ENCODE measurements around the gene C2orf49.

C2orf49 gene

DNA sequence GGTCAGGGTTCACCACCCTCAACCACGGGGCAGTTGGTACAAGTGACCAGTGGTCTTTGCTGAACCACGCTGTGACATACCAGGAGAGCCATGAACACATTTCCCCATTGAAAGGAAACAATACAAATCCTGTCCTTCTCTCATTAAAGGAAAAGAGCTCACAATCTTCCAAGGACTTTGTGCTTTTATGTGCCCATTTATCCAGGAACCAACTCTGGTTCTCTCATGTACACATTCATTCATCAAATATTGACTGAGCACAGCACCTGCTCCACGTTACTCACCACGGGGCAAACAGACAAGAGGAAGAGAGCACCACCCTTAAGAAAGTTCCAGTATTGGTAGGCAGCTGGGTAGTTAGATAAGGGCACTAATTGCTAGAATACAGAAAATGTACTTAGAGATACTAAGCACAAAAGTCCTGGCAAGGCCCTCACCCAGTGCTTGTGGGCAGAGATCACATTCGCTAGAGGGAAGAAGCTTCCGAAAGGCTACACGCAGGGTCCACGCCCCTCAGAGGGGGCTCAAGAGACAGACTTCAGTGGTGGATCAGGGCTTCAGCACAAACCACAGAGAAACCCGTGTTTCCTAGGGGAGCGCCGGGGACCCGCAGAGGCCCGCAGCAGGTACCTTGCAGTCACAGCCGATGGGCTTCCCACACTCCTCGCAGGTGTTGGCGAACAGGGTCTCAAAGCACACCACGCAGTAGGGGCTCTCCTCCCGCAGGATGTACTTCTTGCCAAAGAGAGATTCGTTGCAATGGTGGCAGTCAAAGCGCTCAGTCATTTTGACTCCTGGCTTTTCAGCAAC, 48.6 kb downstream of the C2orf49 start:
- DNase-seq = no peak

GRCh38 chr2:105387225-105387624, 49.9 kb downstream of the C2orf49 start:
- no peak for DNase-seq

- DNase-seq = no peak
Measured at GRCh38 chr2:105388971-105389381, 51.6 kb downstream of the C2orf49 start.

- no peak for DNase-seq
Measured at GRCh38 chr2:105390454-105390853, 53.1 kb downstream of the C2orf49 start.

- no peak for DNase-seq
Measured at GRCh38 chr2:105391058-105391627, 53.8 kb downstream of the C2orf49 start.

- DNase-seq = no peak
Measured at GRCh38 chr2:105391763-105392662, 54.7 kb downstream of the C2orf49 start.

GRCh38 chr2:105393373-105394055, 56.2 kb downstream of the C2orf49 start:
- DNase-seq = no peak

DNA sequence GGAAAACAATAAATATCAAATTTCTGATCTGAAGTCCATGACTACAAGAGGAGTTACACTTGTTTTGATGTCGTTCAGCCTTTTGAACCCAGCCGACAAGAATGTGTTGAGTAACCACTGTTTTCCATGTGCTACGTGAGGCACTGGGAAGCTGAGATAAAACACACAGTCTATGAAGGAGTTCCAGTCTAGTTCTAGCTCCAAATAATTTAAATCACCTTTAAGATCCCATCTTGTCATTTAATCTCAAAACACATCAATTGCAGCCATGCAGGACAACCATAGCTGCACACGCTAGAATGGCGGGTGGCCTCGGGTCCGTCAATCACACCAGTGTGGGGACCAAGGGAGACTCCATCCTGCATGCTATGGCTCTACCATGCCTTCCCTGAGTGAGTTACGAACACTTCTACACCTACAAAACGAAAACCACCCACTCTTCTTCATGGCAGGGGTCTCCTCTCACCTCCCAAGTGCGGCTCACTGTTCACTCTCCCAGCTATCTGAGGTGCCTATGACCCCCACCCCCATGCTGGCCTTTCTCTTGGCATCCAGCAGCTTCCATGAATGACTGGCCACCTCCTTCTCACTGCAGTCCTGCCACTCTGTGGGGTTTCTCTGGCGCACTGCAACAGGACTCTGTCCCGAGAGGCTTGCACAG, 57.7 kb downstream of the C2orf49 start:
- DNase-seq = no peak

- no peak for DNase-seq
Measured at GRCh38 chr2:105395691-105396090, 58.4 kb downstream of the C2orf49 start.

GRCh38 chr2:105396254-105397024, 59.1 kb downstream of the C2orf49 start:
- DNase-seq = no peak

GRCh38 chr2:105397025-105397722, 59.8 kb downstream of the C2orf49 start:
- DNase-seq = no peak

DNA sequence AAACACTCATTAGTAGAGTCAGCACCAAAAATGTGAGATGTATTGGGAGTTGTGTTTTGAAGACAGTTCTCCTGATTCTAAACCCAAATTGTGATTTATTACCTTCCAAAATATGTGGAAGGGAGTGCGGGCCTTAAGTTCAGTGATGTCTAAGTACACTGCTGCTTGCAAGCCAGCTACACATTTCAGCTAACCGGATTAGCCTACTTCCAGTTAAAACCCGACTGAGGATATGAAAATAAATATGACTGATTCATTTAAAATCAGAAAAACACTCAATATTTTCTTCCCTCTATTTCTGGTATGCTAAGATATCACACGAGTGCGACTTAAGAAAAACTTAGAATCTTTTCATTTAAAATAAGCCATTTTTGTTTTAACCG, 60.6 kb downstream of the C2orf49 start:
- DNase-seq = no peak

DNA sequence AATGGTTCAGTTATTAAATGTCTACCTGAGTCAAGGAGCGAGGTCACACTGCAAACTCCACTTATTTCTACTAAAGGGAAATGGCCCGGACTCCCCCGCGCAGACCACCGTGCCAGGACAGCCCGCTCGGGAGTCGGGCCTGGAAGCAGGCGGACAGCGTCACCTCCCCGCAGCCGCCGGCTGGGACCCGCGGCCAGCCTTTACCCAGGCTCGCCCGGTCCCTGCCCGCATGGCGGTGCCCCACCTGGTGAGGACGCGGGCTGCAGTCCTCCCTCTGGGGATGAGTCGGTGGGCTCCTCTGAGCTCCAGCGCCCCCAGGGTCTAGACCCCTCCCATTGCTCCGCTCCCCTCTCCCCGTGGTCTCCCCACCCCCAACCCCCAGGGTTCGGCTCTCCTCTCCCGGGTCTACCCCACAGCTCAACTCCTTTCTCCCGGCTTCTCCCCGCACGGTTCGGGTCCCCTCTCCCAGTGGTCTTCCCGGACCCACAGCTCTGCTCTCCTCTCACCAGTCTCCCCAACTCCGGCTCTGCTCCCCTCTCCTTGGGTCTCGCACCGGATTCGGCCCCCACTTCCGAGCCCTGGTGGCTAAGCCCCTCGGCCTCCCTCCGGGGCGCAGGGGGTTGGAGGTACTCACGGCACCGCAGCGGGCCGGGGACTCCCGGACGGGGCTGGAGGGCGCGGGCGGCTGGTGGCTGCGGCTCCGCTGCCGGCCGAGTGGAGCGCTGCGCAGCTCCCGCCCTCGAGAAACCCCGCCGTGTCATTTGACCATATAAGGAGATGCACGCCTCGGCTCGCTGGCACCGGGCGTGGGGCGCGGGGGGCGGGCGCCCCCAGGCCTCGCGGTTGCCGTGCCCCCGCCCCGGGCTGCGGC, 61.2 kb downstream of the C2orf49 start, which contains the start of gene FHL2:
FHL2 (minus strand) TSS at position 716 of the 871 bp plus-strand sequence. CDS start 12,535 bp downstream, outside the sequence.
- DNase-seq = peak; percentile 76

Measured in activated T-cell treated with anti-CD3 and anti-CD28 coated beads, Interleukin-2, amount 50 U/mL, for 1 hour (primary cell).